Kidney (tissue), 14 donors: Measurements from ENCODE around the gene PLD2. TPM values are rescaled to one million over a fixed set of nuclear protein-coding genes. Genes with fewer than 3 reads are reported as not detected.

ENCODE experiments used
- DNase-seq, 5 donors: peaks; one replicate each; pipeline ENCODE4 v3.0.0-alpha.2; 2013 to 2020
- FAIRE-seq: peaks from 2 replicates; lab custom pipeline; 2012; peaks lifted over from hg19 to GRCh38; lab: Jason Lieb, UNC
- H3K27ac ChIP-seq, 2 donors: one replicate each; pipeline ENCODE4 v1.7.0; 2013; ENCODE audit warnings: low read depth in 2 of 2, low read length in 2 of 2, inconsistent platforms in 1 of 2
- H3K27me3 ChIP-seq: one replicate; pipeline ENCODE4 v1.7.1; 2013; ENCODE audit warnings: low read length, inconsistent platforms; ENCODE audit not compliant: control insufficient read depth, insufficient read depth
- H3K36me3 ChIP-seq, 3 donors: one replicate each; pipeline versions ENCODE4 v1.7.0 to v1.7.1; 2013; ENCODE audit warnings: low read length in 3 of 3, control low read depth in 1 of 3, inconsistent platforms in 1 of 3; ENCODE audit not compliant: insufficient read depth in 3 of 3, control insufficient read depth in 2 of 3
- H3K4me1 ChIP-seq, 3 donors: one replicate each; pipeline versions ENCODE4 v1.7.0 to v1.7.1; 2013; ENCODE audit warnings: low read length in 3 of 3, inconsistent platforms in 1 of 3, low read depth in 1 of 3; ENCODE audit not compliant: control insufficient read depth in 2 of 3, insufficient read depth in 2 of 3
- H3K4me3 ChIP-seq, 3 donors: one replicate each; pipeline versions ENCODE4 v1.7.0 to v1.8.1; 2013; ENCODE audit warnings: low read length in 3 of 3, control low read depth in 1 of 3, inconsistent platforms in 1 of 3
- H3K9ac ChIP-seq, 3 donors: one replicate each; pipeline versions ENCODE4 v1.7.0 to v1.7.1; 2013; ENCODE audit warnings: low read length in 3 of 3, control low read depth in 1 of 3, inconsistent platforms in 1 of 3
- H3K9me3 ChIP-seq, 3 donors: one replicate each; pipeline versions ENCODE4 v1.7.0 to v1.7.1; 2013; ENCODE audit warnings: low read length in 3 of 3, control low read depth in 1 of 3, inconsistent platforms in 1 of 3; ENCODE audit not compliant: control insufficient read depth in 2 of 3, insufficient read depth in 1 of 3
- CTCF ChIP-seq: IDR thresholded peaks from 3 replicates; pipeline ENCODE4 v1.5.1; 2012; ENCODE audit warnings: mild to moderate bottlenecking, moderate library complexity, borderline replicate concordance; ENCODE audit not compliant: insufficient read depth; ENCODE audit errors: extremely low read depth
- intact Hi-C: fragments of 100-400 bp; cut with DNase I; formaldehyde crosslinking; loops from one replicate; pipeline ENCODE4 v1.11.1; 2022
- polyA plus RNA-seq: library from polyadenylated mRNA; stranded (reverse); fragments of 350-450 nt; fragmentation: Illumina TruSeq; extraction: RNeasy Lipid Tissue Mini Kit (QIAGEN cat#74804); gene quantifications from one replicate; pipeline ENCODE4 v1.2.3, GENCODE V29; 2014; ENCODE audit warnings: low read depth, low replicate concordance; ENCODE audit not compliant: insufficient read depth
- total RNA-seq: library from RNA; stranded (reverse); fragmentation: NEBNext Ultra II Directional; extraction: Animal tissue kit (Norgen Biotek cat#: 25700); gene quantifications from one replicate; pipeline ENCODE4 v1.2.1, GENCODE V29; 2021
- donor health status: control.
- donor health status: control.
- donor health status: control.
- donor health status: control.
- donor health status: control.
- donor health status: DM: yes; HTN: yes; CAD: no.
- donor health status: Normal renal cell carcinoma (clear cell type).

PLD2 gene
- total and polyA plus RNA-seq, 2 donors from 2014 or later, result 9.2 to 45.4 TPM

- Histone ChIP-seq H3K9ac (no peak overlapping the region), H3K27ac (no peak overlapping the region), H3K27me3 (no peaks in the 10 kb centered on the region), H3K4me3 (no peak overlapping the region), H3K36me3 (peaks cover 5 to 20% (median 13%) of the 10 kb centered on the region in 3 donors), H3K4me1 (peaks cover 0 to 7% (median 0%) of the 10 kb centered on the region in 3 donors), H3K9me3 (no peaks in the 10 kb centered on the region)
- no peak for TF ChIP-seq CTCF
- intact Hi-C loops, result no loop called here
- FAIRE-seq, result no peak
- peak in 4 of 5 donors; percentile 60 to 82 (median 76) for DNase-seq
These were observed 6.3 kb upstream of the PLD2 start for GRCh38 chr17:4800462-4801196.

GRCh38 chr17:4802228-4802627, 4.7 kb upstream of the PLD2 start, which contains the start of gene C17orf114:
TSS of gene C17orf114 (minus strand) at chr17:4802328.
- Histone ChIP-seq H3K9ac (no peak within 1 kb of the TSS), H3K4me1 (no peaks in the 10 kb centered on the region), H3K9me3 (no peaks in the 10 kb centered on the region), H3K4me3 (no peak within 1 kb of the TSS), H3K27me3 (no peaks in the 10 kb centered on the region), H3K27ac (no peak within 1 kb of the TSS), H3K36me3 (peaks cover 5 to 19% (median 11%) of the 10 kb centered on the region in 3 donors)
- FAIRE-seq (no peak), DNase-seq (no peak)
- no peak for TF ChIP-seq CTCF
- intact Hi-C loops, result no loop called here

- intact Hi-C loops, result no loop called here
- H3K27ac ChIP-seq, result no peak overlapping the region
- no peaks in the 10 kb centered on the region for H3K27me3 ChIP-seq
These were observed 536 bp upstream of the PLD2 start for GRCh38 chr17:4806456-4806776.

More at GRCh38 chr17:4806456-4806776, 536 bp upstream of the PLD2 start:
- H3K4me3 ChIP-seq, result peak overlapping the region; percentile 47 to 60 (median 47)
- peaks cover 0 to 2% (median 0%) of the 10 kb centered on the region in 3 donors for H3K36me3 ChIP-seq
- TF ChIP-seq CTCF, result no peak
- H3K9me3 ChIP-seq, result no peaks in the 10 kb centered on the region
- DNase-seq, result peak in 2 of 5 donors; percentile 38 to 49
- H3K9ac ChIP-seq, result peak overlapping the region; percentile 20 to 62 (median 58)
- no peak for FAIRE-seq
- H3K4me1 ChIP-seq, result peaks cover 0 to 4% (median 3%) of the 10 kb centered on the region in 3 donors
